Central memory CD8-positive, alpha-beta T cell (primary cell): ENCODE data around the gene VANGL1.

Experiments
- ATAC-seq: fragments of 150-1000 bp; cut with Tn5 transposase; replicated peaks from 2 replicates; pipeline ENCODE4 v1.10.0; 2022; ENCODE audit warnings: mild to moderate bottlenecking, moderate FRiP score, moderate number of reproducible peaks; ENCODE audit not compliant: poor library complexity, severe bottlenecking; ENCODE audit errors: extremely low read depth
- DNase-seq, 2 donors: peaks; one replicate each; pipeline ENCODE4 v3.0.0; 2021; ENCODE audit warnings: low spot score in 2 of 2
- H3K27ac Mint-ChIP-seq: one replicate; pipeline ENCODE4 v1.8.0; 2022; ENCODE audit warnings: low read depth, mild to moderate bottlenecking, moderate library complexity, mixed read lengths
- H3K27me3 Mint-ChIP-seq: one replicate; pipeline ENCODE4 v1.8.0; 2022; ENCODE audit warnings: mixed read lengths
- H3K36me3 Mint-ChIP-seq: one replicate; pipeline ENCODE4 v1.8.0; 2022; ENCODE audit warnings: mild to moderate bottlenecking, moderate library complexity, mixed read lengths; ENCODE audit not compliant: insufficient read depth
- H3K4me1 Mint-ChIP-seq: one replicate; pipeline ENCODE4 v1.8.0; 2022; ENCODE audit warnings: mixed read lengths
- H3K4me3 Mint-ChIP-seq: one replicate; pipeline ENCODE4 v1.8.0; 2022; ENCODE audit warnings: mild to moderate bottlenecking, moderate library complexity, mixed read lengths
- H3K9me3 Mint-ChIP-seq: one replicate; pipeline ENCODE4 v1.8.0; 2022; ENCODE audit warnings: mixed read lengths

The VANGL1 gene

DNA sequence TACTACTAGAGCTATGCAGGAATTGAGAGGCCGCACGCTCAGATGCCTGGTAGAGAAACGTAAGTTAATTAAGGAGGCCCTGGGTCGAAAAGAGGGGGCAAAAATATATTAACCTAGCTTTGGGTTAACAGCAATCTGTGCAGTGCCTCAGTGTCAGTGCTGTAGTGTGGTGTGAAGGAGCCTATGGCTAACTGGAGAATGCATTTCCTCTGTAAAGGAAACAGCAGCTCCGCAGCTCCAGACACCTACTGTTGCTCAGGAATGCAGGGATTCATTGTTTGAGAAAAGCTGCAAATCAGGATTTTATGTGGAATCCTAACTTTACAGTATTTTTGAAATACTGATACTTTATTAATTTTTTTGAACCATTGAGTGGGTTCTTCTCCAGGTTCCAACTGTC, 18.4 kb downstream of the VANGL1 start:
- Mint-ChIP-seq H3K27ac (no peak overlapping the region), H3K4me1 (peaks cover 5% of the 10 kb centered on the region), H3K36me3 (peaks cover 9% of the 10 kb centered on the region), H3K9me3 (no peaks in the 10 kb centered on the region), H3K4me3 (no peak overlapping the region), H3K27me3 (no peaks in the 10 kb centered on the region)
- ATAC-seq (no peak), DNase-seq (no peak)

DNA sequence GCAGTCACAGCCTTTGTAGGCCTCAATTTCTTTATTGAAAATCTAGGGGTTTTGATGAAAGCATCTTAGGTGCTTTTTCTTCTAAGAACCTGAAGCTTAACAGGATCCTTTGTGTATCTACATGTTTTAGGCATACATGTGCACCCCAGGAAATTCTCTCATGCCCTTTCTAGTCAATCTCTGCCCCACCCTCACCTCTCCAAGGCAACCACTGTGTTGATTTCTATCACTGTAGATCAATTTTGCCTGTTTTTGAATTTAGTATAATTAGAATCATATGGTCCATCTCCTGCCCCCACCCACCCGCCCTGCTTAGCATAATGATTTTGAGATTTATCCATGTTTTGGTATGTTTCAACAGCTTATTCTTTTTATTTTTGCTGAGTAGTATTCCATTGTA, 19.4 kb downstream of the VANGL1 start:
- H3K27ac Mint-ChIP-seq = no peak overlapping the region
- H3K9me3 Mint-ChIP-seq = no peaks in the 10 kb centered on the region
- DNase-seq = no peak
- H3K4me3 Mint-ChIP-seq = no peak overlapping the region
- peaks cover 9% of the 10 kb centered on the region for H3K36me3 Mint-ChIP-seq
- no peaks in the 10 kb centered on the region for H3K27me3 Mint-ChIP-seq
- no peak for ATAC-seq
- no peaks in the 10 kb centered on the region for H3K4me1 Mint-ChIP-seq

DNA sequence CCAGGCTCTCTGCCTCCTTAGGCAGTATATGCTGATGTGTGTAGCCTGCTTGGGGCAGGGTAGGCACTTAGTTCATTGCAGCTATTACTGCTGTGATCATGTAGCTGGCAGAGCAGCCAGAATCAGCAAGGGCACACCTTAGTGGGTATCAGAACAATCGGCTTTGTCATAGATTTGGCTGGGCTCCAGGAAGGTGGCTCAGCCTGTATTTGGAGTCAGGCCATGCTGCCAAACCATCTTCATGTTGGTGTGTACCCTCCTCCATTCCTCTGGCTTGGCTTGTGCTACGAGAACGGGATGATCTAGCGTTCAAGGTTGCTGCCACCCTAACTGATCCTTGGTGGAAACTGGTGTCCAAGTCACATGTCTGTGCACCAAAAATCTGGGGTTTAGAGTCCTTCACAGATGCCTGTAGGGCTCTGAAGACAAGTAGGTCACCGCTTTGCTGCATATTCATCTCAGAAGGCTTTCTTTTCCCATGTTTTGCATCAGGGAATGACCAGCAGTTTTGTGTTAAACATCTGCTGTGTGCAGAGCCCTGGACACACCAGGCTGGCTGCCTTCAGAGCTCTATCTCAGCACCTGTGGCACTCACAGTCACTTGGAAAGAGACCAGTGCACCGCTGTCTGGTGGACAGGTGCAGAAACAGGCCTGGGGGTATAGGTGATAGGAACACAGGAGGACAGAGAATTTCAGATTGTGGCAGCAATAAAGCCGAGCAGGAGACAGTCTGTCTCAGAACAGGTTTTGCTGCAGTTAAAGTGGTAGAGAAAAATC, 23.7 kb downstream of the VANGL1 start:
- no peak overlapping the region for H3K27ac Mint-ChIP-seq
- ATAC-seq = no peak

DNA sequence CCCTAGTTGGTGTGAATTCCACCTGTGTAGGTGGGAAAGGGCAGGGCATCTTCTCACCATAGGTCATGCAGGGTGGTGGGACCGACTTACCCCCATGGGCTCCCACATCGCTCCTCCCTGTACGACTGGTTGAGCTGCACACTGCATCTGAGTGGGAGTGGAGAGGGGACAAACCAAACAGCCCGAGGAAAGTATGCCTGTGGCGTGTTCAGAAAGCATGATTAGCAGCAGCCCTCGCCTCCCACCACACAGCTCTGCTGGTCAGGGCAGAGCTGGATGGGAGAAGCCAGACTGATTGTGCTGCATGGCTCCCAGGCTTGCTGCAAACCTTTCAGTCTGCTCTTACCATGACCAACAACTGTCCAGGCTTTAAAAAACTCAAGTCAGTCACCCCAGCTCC, 24.4 kb downstream of the VANGL1 start:
- ATAC-seq (no peak), DNase-seq (no peak)
- no peaks in the 10 kb centered on the region for H3K27me3 Mint-ChIP-seq
- peaks cover 8% of the 10 kb centered on the region for H3K36me3 Mint-ChIP-seq
- no peaks in the 10 kb centered on the region for H3K4me1 Mint-ChIP-seq
- no peak overlapping the region for H3K27ac Mint-ChIP-seq
- no peaks in the 10 kb centered on the region for H3K9me3 Mint-ChIP-seq
- no peak overlapping the region for H3K4me3 Mint-ChIP-seq

More for the DNA sequence above, 23.7 kb downstream of the VANGL1 start:
- Mint-ChIP-seq H3K27me3 (no peaks in the 10 kb centered on the region), H3K4me1 (no peaks in the 10 kb centered on the region), H3K36me3 (peaks cover 8% of the 10 kb centered on the region), H3K4me3 (no peak overlapping the region), H3K9me3 (no peaks in the 10 kb centered on the region)
- no peak for DNase-seq

DNA sequence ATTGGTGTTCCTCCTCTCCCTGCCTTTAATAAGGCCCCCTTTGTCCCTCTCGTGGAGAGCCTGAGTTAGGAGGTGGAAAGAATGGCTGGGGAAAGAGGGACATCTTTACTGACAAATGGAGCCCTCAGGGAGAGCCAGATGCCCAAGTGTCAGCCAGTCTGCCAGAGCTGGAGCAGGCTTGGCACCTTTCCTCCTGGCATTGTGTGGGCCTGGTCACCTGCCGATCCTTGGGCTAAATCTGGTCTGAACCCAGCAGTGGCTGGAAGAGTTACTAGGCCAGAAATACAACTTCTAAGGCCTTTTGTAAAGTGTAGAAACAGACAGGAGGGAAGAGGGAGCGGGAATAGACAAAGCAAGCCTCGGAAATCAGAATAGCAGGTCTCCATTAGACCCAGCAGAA, 24.9 kb downstream of the VANGL1 start:
- peaks cover 8% of the 10 kb centered on the region for H3K36me3 Mint-ChIP-seq
- ATAC-seq (no peak), DNase-seq (no peak)
- no peaks in the 10 kb centered on the region for H3K4me1 Mint-ChIP-seq
- no peak overlapping the region for H3K4me3 Mint-ChIP-seq
- no peaks in the 10 kb centered on the region for H3K9me3 Mint-ChIP-seq
- no peaks in the 10 kb centered on the region for H3K27me3 Mint-ChIP-seq
- H3K27ac Mint-ChIP-seq = no peak overlapping the region

DNA sequence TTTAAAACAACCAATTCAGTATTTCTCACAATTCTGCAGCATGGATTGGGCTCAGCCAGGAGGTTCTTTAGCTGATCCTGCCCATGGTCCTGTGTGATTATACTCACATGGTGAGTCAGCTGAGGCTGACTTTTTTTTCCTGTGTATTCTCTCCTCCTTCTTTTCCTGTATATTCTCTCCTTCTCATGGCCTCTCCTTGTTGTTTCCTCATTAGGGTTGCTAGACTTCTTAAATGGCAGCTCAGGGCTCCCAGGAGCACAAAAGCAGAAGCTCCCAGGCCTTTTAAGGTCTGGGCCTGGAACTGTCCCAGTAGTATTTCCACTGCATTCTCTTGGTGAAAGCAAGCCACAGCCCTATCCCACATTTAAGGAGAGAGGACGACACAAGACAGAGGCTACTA, 26.8 kb downstream of the VANGL1 start:
- Mint-ChIP-seq H3K27ac (no peak overlapping the region), H3K36me3 (peaks cover 8% of the 10 kb centered on the region), H3K4me1 (no peaks in the 10 kb centered on the region), H3K27me3 (no peaks in the 10 kb centered on the region), H3K4me3 (no peak overlapping the region), H3K9me3 (no peaks in the 10 kb centered on the region)
- DNase-seq = no peak
- ATAC-seq = no peak

DNA sequence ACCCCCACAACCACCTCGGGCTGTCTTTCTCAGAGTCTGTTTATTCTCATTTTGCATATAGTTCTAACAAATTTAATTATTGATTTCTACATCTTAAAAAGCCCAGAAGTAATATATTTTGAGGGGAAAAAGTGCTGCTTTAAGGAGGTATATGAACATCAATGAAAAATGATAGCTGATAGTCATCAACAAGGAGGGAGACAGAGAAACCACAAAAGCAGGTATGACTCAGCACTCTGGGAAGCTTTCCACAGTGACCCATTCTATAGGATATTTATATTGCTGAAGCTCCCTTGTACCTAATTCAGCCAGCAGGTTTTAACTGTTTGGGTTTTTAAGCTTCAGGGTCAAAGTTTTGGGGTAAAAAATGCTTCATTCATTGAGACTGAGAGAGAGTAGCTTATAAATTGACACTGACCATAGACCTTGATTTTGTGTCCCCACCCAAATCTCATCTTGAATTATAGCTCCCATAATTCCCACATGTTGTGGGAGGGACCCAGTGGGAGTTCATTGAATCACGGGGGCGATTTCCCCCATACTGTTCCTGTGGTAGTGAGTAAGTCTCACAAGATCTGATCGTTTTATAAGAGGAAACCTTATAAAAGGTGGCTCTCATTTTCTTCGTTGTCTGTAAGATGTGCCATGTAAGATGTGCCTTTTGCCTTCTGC, 27.4 kb downstream of the VANGL1 start:
- ATAC-seq (no peak), DNase-seq (no peak)
- peaks cover 4% of the 10 kb centered on the region for H3K36me3 Mint-ChIP-seq
- H3K27ac Mint-ChIP-seq = no peak overlapping the region
- H3K4me1 Mint-ChIP-seq = no peaks in the 10 kb centered on the region
- no peaks in the 10 kb centered on the region for H3K9me3 Mint-ChIP-seq
- no peak overlapping the region for H3K4me3 Mint-ChIP-seq
- no peaks in the 10 kb centered on the region for H3K27me3 Mint-ChIP-seq

DNA sequence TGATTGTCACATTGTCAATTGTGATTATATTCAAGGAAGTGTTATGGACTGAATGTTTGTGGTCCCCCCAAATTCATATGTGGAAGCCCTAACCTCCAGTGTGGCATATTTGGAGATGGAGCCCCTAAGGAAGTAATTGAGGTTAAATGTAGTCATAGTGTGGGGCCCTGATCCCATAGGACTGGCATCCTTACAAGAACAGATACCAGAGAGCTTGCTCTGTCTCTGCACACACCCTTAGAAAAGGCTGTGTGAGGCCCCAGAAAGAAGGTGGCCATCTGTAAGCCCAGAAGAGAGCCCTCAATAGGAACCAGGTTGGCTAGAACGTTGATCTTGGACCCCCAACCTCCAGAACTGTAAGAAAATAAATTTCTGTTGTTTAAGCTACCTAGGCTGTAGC, 28.1 kb downstream of the VANGL1 start:
- no peak overlapping the region for H3K4me3 Mint-ChIP-seq
- no peak for DNase-seq

DNA sequence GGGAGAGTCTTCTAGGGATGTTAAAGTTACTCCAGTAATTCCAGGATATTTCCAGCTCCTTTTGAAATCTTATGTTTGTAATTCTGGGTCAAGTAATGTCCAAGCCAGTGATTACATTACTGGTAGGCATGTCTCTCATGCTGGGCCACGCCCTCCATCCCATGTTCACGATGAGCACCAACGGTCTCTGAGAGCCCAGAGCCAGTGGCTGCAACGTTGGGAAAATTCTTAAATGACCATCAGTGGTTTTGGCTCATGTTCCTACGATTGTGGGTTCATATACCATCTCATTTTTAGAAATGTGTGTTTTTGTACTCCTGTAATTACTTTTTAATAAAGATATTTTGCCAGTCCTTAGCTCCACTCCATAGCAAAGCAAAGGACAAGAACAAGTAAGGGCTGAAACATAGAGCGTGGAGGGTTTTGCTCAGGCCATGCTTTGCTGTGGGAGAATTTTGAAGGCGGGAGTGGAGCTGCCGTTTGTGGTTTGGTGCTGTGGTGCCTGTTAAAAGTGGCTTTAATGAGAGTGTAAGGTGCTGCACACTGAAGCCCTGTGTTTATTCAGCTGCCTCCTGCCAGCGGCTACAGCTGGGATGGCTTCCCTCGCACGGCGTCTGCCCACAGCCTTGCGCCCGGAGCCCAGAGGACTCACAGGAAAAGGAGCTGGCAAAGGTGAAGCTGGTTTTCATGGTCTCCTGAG, 28.9 kb downstream of the VANGL1 start:
- H3K4me1 Mint-ChIP-seq = no peaks in the 10 kb centered on the region
- H3K27me3 Mint-ChIP-seq = no peaks in the 10 kb centered on the region
- ATAC-seq (no peak), DNase-seq (no peak)
- H3K4me3 Mint-ChIP-seq = no peak overlapping the region
- no peak overlapping the region for H3K27ac Mint-ChIP-seq
- H3K9me3 Mint-ChIP-seq = no peaks in the 10 kb centered on the region
- no peaks in the 10 kb centered on the region for H3K36me3 Mint-ChIP-seq

More for the DNA sequence above, 28.1 kb downstream of the VANGL1 start:
- no peak for ATAC-seq
- Mint-ChIP-seq H3K27me3 (no peaks in the 10 kb centered on the region), H3K4me1 (no peaks in the 10 kb centered on the region), H3K27ac (no peak overlapping the region), H3K9me3 (no peaks in the 10 kb centered on the region), H3K36me3 (no peaks in the 10 kb centered on the region)

DNA sequence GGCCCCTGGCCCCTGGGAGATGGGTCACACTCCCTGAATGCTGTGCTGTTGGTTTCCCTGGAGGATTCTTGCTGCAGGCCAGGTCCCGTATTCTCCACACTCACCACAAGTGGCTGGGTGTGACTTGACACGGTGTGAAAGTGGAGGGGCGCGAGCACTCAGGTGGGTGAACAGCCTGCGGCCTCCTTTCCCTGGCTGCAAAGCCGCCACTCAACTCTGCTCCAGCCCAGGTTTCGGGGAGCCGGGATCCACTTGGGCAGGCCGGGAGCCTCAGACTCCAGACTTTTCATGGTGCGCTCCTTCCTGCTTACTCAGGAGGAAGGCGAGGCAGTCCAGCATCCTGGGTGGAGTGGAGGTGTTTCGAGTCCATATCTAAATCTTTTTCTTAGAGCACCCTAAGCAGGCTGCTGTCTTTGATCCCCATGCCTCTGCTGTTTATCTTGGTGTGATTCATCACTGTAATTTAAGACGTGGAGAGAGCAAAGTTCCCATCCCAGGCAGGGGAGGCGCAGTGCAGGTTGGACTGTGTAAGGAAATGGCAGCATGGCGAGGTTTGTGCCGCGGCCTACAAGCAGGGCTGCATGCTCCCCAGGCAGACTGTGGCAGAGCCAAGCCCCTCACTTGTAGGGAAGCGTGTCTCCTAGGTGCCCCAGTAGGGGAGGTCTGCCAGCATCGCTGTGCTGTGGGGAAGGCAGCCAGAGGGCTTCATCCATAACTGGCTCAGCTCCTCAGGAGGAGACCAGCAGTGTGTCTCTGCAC, 29.6 kb downstream of the VANGL1 start:
- no peak for DNase-seq

DNA sequence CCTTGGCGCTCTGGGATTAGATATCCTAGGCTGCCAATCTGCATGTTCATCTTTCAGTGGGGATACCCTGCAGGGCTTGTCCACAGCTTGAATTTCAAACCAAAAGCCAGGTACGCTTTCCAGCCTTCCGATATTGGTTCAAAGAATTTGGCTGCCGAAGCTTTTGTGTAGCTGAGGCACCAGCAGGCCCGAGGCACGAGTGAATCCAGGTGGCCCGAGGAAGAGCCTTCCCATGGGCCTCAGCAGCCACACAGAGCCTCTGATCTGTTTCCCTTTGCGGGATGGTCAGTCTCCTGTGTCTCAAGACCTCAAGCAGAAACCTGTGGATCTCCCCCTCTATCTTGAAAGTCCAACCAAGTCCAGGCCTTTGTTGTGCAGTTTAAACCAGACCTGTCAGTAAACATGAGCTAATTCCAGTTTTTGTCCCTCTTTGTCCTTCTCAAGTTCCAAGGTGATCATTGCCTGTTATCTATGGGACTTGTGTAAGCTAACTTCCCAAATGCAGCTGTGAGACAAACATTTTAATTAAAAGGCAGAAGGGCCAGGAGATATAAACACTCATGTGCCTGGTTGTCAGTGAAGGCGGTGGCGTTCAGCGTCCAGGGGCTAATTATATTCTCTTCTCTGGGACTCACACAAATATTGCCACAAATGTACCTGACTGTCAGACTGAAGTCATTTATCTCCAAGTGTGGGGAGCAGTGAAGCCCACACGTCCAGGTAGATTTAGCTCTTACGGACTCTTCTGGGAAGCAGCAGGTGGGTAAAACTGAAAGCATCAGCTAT, 30.6 kb downstream of the VANGL1 start:
- no peaks in the 10 kb centered on the region for H3K4me1 Mint-ChIP-seq
- H3K4me3 Mint-ChIP-seq = no peak overlapping the region
- no peaks in the 10 kb centered on the region for H3K36me3 Mint-ChIP-seq
- no peak overlapping the region for H3K27ac Mint-ChIP-seq
- DNase-seq (no peak), ATAC-seq (no peak)
- no peaks in the 10 kb centered on the region for H3K27me3 Mint-ChIP-seq
- H3K9me3 Mint-ChIP-seq = no peaks in the 10 kb centered on the region

More for the DNA sequence above, 29.6 kb downstream of the VANGL1 start:
- no peak overlapping the region for H3K4me3 Mint-ChIP-seq
- no peak overlapping the region for H3K27ac Mint-ChIP-seq
- H3K4me1 Mint-ChIP-seq = no peaks in the 10 kb centered on the region
- no peaks in the 10 kb centered on the region for H3K9me3 Mint-ChIP-seq
- H3K27me3 Mint-ChIP-seq = no peaks in the 10 kb centered on the region
- no peak for ATAC-seq
- H3K36me3 Mint-ChIP-seq = no peaks in the 10 kb centered on the region
